HG03442 (cell line): Measurements from ENCODE around the gene OTOP1.
"Not testable (repeated sequence)": the region's sequence is repeated elsewhere in the genome, so short reads cannot be mapped to it uniquely, and the experiment has no call there.

ENCODE experiments used
- ATAC-seq: cut with Tn5 transposase; IDR thresholded peaks from one replicate; pipeline ENCODE4 v1.9.1; 2021; ENCODE audit warnings: mild to moderate bottlenecking, moderate library complexity; ENCODE audit not compliant: unreplicated experiment

The OTOP1 gene, protein sequence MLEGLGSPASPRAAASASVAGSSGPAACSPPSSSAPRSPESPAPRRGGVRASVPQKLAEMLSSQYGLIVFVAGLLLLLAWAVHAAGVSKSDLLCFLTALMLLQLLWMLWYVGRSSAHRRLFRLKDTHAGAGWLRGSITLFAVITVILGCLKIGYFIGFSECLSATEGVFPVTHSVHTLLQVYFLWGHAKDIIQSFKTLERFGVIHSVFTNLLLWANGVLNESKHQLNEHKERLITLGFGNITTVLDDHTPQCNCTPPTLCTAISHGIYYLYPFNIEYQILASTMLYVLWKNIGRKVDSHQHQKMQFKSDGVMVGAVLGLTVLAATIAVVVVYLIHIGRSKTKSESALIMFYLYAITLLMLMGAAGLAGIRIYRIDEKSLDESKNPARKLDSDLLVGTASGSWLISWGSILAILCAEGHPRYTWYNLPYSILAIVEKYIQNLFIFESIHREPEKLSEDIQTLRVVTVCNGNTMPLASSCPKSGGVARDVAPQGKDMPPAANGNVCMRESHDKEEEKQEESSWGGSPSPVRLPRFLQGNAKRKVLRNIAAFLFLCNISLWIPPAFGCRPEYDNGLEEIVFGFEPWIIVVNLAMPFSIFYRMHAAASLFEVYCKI

DNA sequence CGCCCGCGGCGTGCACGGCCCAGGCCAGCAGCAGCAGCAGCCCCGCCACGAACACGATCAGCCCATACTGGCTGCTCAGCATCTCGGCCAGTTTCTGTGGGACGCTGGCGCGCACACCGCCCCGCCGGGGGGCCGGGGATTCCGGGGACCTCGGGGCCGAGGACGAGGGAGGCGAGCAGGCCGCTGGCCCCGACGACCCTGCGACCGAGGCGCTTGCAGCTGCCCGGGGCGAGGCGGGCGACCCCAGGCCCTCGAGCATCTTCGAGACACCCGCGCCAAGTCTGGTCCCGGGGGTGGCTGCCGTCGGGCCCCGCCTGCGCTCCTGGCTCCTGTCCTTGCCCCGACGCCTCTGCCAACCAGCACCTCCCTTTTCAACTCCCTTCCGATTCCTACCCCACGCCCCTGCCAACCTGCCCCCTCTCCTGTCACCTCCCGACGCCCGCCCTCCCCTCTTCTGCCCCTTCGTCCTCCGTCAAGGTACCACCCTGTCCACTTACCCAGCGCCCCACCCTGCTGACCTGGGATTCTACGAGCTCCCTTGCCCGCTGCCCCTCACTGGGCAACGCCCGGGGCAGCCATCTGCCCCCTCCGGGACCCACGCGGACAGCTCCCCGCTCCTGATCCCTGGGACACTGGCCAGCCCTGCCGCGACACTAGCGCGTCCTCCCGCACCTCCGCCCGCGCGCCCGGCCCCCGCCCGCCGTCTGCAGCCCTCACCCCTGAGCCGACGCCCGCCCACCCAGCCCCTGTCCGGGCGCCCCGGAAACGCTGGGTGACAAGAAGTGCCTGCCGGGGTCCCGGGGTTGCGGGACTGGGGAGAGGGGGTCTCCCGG, at the start of gene OTOP1:
TSS of gene OTOP1 (minus strand) at position 324 of the 833 bp plus-strand sequence. CDS start at position 259, 65 bp downstream.
- no peak for ATAC-seq

DNA sequence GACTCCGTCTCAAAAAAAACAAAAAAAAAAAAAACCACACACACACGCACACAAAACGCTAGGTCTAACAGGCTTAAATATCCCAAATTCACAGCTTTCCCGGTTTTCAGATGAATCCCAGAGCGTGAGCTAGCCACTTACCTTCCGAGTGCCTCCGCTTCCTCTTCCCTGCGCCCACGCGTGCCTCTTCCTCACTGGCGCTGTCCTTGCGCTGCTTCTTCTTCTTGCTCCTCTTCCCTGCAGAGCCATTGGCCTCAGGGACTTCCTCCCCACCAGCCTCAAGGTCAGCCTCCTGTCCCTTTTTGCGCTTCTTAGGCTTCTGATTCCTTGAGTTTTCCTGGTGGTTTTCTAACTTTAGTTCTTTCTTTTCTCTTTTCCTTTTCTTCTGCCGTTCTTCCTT, 47.5 kb upstream of the OTOP1 start:
- no peak for ATAC-seq

DNA sequence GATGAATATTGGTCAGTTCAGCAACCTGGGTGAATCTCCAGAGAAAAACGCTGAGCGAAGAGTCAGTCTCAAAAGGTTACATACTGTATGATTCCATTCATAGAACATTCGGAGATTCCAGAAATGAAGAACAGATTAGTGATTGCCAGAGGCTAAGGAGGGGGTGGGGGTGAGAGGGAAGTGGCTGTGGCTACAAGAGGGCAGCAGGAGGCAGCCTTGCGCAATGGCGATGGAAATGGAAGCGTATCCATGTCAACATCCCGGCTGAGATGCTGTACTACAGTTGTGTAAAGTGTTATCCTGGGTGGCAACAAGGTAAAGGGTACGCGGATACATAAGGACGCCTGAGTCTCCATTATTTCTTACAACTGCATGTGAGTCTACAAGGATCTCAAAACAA, 45.2 kb upstream of the OTOP1 start:
- ATAC-seq, result no peak

DNA sequence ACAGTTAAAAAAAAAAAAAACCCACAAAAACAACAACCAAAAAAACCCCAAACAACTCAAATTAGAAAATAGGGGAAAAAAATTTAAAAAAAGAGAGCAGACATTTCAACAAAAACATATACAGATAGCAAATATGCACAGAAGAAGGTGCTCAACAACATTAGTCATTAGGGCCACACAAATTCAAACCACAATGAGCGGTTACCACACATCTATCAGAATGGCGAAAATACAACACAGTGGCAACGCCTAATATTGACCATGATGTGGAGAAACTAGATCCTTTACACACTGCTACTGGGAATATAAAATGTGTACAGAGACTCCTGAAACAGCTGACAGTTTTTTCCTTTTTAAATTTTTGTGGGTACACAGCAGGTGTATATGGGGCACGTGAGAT, 43.8 kb upstream of the OTOP1 start:
- no peak for ATAC-seq

DNA sequence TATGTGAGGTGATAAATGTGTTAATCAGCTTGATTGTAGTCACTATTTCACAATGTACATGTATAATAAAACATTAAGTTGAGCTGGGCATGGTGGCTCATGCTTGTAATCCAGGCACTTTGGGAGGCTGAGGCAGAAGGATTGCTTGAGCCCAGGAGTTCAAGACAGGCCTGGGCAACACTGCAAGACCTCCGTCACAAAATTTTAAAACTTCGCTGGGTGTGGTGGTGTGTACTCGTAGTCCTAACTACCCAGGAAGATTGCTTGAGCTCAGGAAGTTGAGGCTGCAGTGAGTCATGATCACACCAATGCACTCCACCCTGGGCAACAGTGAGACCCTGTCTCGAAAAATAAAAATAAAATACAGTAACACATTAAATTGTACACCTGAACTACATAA, 43.1 kb upstream of the OTOP1 start:
- no peak for ATAC-seq

DNA sequence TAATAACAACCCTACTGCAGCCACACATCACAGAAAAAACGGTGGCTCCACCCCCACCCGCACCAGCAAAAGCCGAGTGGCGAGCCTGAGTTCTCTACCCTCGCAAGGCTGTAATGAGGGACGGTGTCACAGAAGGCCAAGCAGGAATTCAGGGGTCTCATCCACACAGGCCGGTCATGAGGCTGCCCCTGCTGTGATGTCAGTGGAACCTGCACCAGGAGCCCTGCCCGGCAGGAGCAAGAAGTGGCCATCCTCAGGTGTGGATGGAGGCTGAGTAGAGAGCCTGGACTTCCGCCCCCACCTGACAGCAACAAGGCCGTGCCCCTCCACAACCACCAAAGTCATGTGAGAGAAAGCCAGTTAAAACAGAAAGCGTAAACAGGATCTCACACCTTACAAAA, 42.6 kb upstream of the OTOP1 start:
- no peak for ATAC-seq

DNA sequence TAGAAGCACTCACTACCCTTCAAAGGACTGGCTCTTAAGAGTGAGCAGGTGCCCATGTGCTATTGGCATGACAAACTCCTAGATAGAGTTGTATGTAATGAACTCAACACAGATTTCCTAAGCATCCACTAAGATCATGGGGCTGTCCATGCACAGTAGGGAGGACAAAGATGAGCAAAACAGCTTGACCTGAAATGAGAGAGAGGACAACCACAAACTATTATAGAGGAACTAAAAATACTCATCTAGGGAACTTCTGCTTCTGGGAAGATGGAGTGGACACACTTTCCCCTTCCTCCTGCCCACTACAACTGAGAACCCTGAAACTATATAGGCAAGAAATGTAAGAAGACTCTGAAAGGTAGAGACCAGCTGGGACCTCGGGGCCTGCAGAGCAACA, 42.0 kb upstream of the OTOP1 start:
- ATAC-seq, result no peak

DNA sequence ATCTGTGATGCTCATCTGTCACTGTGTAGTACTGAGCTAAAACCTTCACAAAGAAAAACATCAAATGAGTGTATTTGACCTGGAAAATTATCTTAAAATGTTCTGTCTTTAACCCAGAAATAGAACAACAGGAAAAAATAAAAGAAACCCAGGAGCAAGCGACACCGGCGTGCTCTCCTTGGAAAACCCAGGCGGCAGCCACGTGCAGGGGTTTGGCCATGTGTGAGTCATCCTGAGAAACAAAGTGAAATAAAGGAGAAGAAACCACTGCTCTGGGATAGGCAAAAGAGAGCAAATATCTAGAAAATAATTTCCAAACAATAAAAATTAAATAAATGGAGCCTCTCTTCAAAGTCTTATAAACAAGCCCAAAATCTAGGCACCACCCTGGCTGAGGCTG, 41.3 kb upstream of the OTOP1 start:
- ATAC-seq, result no peak

DNA sequence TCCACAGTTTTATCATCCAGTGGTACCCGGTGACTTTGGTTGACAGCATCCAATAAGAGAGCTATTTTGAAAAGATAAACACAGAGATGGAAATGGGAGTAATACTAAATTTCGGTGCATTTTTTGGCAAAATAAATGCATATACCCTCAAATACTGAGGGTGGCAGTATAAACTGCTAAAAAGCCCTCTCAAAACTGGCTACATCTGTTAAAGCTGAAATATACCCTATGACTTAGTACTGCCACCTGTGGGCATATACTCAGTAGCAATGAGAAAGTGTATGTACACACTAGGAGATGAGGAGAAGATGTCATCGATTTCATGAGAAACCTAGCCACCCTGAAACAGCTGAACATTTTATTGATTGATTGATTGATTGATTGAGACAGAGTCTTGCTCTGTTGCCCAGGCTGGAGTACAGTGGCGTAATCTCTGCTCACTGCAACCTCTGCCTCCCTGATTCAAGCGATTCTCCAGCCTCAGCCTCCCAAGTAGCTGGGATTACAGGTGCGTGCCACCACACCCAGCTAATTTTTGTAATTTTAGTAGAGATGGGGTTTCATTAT, 33.5 kb upstream of the OTOP1 start:
- ATAC-seq, result peak; percentile 54

DNA sequence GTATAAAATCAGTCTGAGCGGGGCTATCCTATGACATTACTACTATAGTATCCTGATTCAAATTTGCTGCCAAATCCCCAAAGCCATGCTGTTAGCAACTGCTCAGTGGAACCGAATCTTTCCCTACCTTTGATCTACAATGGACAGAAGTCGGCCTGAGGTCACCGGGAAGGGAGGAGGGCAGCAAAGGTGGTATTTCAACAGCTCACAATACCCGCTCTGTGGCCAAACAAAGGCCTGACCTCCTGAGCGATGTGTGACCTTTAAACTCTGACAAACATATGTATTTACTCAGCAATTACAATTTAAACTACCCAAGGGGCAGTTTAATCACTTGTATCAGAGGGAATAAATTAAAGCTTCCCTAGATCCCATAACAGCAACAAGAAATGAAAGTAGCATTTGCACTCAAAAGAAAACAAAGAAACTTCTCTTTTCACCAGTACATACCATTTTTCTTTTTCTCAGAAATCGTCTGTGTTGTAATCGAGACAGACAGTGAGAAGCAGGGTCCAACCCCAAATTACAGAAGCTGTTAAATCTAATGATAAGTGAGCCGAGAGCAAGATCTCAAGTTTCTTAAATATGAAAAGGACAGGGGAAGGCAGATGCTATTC, 32.9 kb upstream of the OTOP1 start:
- ATAC-seq, result no peak

DNA sequence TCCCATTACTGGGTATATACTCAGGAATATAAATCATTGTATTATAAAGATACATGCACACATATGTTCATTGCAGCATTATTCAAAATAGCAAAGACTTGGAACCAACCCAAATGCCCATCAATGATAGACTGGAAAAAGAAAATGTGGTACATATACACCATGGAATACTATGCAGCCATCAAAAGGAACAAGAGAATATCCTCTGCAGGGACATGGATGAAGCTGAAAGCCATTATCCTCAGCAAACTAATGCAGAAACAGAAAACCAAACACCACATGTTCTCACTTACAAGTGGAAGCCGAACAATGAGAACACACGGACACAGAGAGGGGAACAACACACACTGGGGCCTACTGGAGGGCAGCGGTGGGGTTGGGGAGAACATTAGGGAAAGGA, 31.0 kb upstream of the OTOP1 start:
- ATAC-seq, result not testable (repeated sequence)

DNA sequence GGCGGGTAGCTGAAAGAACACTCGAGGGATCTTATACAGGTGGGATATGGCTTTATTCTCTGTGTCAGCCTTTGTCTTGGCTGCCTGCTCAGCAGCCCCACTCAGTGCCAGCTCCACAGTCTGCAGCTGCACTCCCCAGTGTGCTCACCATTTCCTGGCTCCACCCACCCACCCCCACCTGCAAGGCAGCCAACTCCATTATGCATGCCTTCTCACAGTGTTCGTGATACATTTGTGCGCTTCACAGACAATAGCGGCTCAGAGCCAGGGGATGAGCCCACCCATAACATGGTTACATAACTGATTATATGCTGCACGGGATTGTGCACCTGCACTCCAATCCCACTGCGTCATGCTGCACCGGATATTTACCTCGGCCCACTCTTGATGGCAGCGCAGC, 30.1 kb upstream of the OTOP1 start:
- ATAC-seq, result no peak

DNA sequence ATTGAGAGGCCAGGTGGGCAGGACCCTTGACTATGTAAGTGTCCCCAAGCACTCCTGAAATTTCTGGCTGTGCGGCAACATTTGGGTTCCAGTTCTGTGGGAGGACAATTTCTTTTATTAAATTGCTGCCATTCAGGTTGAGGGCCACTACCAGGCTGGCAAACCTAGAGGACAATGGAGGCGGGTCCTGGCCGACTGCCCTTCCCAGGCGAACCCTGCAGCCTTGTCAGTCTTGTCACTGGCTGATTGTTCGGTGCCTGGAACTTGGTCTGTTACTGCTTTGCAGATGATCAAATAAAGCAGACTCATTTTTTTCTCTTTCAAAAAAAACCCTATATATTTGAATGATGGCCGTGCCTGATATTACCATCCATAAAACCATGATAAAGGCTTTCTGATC, 27.9 kb upstream of the OTOP1 start:
- ATAC-seq, result no peak

DNA sequence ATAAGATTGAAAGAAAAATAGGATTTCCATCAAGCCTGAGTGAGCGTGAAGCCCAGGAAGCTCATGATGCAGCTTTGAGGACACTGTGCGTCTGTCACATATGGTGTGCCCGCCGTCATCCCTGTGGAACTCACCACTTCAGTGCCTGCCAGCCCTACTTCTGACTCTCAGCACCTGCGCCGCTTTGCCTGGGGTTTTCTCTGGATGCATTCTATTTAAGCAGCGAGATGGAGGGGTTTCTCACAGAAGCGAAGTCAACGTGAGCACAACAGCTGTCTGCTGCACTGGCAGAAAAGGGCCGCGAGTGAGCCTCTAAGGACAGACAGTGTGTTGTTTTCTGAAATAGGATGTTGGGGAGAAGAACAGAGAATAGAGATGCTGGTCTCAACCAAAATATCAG, 27.5 kb upstream of the OTOP1 start:
- no peak for ATAC-seq

DNA sequence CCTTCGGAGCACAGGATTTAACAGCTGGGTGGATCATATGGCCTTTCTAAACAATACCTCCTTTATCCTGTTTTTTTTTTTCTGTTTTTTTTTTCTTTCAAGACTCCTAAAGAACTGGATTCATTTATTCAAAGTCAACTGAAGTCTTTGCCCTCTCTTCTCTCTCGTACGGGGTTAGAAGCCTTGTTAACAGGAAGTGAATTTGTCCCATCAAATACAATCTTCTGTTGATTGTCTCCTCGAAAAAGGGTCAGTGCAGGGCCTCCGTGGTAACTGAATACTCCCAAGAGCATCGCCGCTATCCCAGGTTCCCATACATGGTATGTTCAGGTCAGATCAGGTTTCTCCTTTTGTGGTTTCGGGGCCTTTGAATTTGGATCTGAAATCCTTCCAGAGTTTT, 23.1 kb upstream of the OTOP1 start:
- no peak for ATAC-seq

DNA sequence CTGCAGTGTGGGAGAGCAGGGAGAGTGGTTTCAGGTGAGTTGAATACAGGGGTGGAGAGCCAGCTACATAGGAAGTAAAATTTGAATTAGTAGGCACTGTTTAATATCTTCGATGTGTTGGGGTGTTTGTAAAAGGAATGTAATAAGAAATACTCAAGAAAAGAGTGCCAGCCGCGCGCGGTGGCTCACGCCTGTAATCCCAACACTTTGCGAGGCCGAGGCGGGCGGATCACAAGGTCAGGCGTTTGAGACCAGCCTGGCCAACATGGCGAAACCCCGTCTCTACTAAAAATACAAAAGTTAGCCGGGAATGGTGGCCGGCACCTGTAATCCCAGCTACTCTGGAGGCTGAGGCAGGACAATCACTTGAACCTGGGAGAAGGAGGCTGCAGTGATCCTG, 22.6 kb upstream of the OTOP1 start:
- ATAC-seq, result not testable (repeated sequence)

DNA sequence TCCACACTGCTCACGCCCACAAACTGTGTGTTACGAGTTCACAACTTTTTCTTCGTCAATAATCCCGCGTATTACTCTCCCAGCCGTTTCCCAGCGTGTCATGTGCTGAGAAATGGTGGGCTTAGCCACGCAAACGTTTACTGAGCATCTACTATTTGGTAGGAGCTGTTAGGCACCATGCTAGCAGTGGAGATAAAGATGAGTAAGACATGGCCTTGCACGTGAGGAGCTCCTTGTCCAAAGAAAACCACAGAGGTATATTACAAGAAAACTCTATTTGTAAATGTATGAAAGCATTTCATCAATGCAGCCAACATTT, 22.1 kb upstream of the OTOP1 start:
- no peak for ATAC-seq

DNA sequence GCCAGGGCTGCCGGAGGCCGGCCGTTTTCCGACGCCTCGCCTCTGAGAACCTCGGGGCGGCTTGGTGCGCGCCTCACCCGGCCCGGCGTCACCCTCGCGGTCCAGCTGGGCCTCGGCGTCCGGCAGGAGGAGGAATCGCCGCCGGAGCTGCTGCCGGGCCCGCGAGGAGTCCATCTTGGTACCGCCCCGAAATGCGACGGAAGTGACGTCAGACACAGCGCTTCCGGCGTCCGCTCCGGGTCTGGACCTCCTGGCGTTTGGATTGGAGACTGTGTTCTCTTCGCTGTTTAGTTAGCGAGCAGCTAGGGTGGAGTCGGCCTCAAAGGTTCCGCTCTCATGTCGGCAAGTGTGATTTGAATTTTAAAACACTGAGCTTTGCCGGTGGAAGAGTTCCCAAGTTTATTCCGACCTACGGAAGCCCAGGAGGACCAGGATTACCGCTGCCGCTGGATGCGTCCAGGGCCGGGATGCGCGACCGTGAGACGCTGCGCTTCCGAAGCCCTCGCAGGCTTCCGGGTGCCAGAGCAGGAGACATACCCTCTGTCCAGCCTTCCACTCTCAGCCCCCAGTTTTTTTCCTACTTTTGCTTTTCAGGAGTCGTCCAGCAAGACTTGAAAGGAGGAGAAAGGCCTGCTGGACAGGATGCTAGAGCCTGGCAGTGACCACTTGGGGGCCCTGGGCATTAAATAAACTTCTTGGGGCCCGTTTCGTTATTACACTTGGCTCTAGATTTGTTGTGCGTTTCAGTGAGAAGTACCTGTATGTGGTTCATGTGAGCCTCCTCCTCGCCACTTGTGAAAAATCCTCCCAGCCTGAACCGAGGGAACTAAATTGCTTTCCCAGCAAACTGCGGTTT, 21.5 kb upstream of the OTOP1 start, which contains the start of gene TMEM128:
TSS of gene TMEM128 (minus strand) at position 195 of the 856 bp plus-strand sequence. CDS start at position 174, 21 bp downstream.
- ATAC-seq, result peak; percentile 97

DNA sequence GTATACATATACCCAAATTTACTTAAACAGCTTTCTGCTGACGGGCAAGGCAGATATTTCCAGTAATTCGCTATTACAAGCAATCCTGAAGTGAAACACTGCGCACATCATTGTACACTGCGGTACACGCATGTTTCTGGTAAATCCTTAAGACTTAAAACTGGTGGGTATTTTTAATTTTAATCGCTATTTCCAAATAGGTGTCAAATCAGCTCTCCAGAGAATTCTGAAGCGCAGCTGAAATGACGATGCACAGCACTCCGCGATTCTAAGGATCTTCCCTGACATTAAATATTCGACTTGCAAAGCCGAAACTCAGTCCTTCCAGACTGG, 20.9 kb upstream of the OTOP1 start:
- peak; percentile 3 for ATAC-seq

DNA sequence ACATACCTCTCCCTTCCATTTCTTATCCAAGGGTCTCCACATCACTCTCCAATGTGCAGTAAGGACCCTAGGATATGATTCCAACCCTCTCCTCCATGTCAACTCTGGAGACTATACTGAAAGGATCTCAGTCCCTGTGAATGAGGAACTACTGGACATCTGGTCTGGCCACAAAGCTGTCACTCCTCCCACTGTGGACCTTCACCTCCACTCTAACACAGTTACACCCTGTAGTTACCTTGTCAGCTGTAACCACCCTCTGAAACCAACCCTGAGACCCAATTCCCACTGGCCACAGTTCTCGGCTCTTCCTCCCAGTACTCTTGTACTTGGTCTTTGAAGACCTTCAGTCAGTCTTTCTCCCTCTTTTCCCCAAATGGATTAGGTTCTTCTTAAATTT, 18.4 kb upstream of the OTOP1 start:
- ATAC-seq, result no peak
